Activated CD8-positive, alpha-beta T cell treated with anti-CD3 and anti-CD28 coated beads for 36 hours (primary cell): ENCODE results near the gene ATP1B2. TPM values are rescaled to one million over a fixed set of nuclear protein-coding genes. Genes with fewer than 3 reads are reported as not detected.
"Not testable (repeated sequence)": the region's sequence is repeated elsewhere in the genome, so short reads cannot be mapped to it uniquely, and the experiment has no call there.

Experiments used
- ATAC-seq: fragments of 200-7000 bp; cut with Tn5 transposase; one replicate; pipeline ENCODE4 v1.10.0; 2021; ENCODE audit warnings: mild to moderate bottlenecking, moderate library complexity
- CTCF ChIA-PET: fragments of 350-600 bp; sonication (Branson Sonifier 250); formaldehyde crosslinking; loops from one replicate; lab custom pipeline; 2021; ENCODE audit warnings: antibody characterized with exemption; lab: Charles Lee
- POLR2A ChIA-PET: fragments of 350-600 bp; sonication (Branson Sonifier 250); formaldehyde crosslinking; loops from one replicate; lab custom pipeline; 2021; ENCODE audit warnings: antibody characterized with exemption; lab: Charles Lee
- DNase-seq: peaks from one replicate; pipeline ENCODE4 v3.0.0-alpha.2; 2020
- H3K27ac Mint-ChIP-seq: one replicate; pipeline ENCODE4 v1.8.0; 2021; ENCODE audit warnings: mild to moderate bottlenecking, mixed read lengths
- H3K27me3 Mint-ChIP-seq: one replicate; pipeline ENCODE4 v1.8.0; 2021; ENCODE audit warnings: mixed read lengths
- H3K36me3 Mint-ChIP-seq: one replicate; pipeline ENCODE4 v1.8.0; 2021; ENCODE audit warnings: low read depth, mixed read lengths
- H3K4me1 Mint-ChIP-seq: one replicate; pipeline ENCODE4 v1.8.0; 2021; ENCODE audit warnings: low read depth, mixed read lengths
- H3K4me3 Mint-ChIP-seq: one replicate; pipeline ENCODE4 v1.8.0; 2021; ENCODE audit warnings: mild to moderate bottlenecking, moderate library complexity, mixed read lengths
- H3K9me3 Mint-ChIP-seq: one replicate; pipeline ENCODE4 v1.8.0; 2021; ENCODE audit warnings: mixed read lengths
- intact Hi-C: fragments of 100-400 bp; cut with micrococcal nuclease; formaldehyde crosslinking; loops from one replicate; pipeline ENCODE4 v1.10.0; 2022
- total RNA-seq, 2 experiments: library from RNA; stranded (reverse); gene quantifications; one replicate each; pipeline ENCODE4 v1.2.3, GENCODE V29; 2021
- TF ChIP-seq, protein P1 (sequence below): fragments of 200-600 bp; IDR thresholded peaks from one replicate; pipeline ENCODE4 v1.8.0; 2022; ENCODE audit warnings: antibody characterized with exemption, mild to moderate bottlenecking

ATP1B2 gene
- total RNA-seq, 2 experiments from 2014 or later, result 0.38 TPM; not detected in 1

DNA sequence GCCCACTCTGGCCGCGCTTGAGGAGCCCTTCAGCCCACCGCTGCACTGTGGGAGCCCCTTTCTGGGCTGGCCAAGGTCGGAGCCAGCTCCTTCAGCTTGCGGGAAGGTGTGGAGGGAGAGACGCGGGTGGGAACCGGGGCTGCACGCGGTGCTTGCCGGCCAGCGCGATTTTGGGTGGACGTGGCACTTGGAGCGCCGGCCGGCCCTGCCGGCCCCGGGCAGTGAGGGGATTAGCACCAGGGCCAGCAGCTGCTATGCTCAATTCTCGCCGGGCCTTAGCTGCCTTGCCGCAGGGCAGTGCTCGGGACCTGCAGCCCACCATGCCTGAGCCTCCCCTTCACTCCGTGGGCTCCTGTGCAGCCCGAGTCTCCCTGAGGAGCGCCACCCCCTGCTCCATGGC is 9.9 kb upstream of the ATP1B2 start:
- Mint-ChIP-seq H3K9me3 (no peaks in the 10 kb centered on the region), H3K27me3 (peaks cover 4% of the 10 kb centered on the region), H3K27ac (no peak overlapping the region), H3K36me3 (no peaks in the 10 kb centered on the region), H3K4me1 (peaks cover 2% of the 10 kb centered on the region), H3K4me3 (no peak overlapping the region)
- DNase-seq (no peak), ATAC-seq (no peak)
- ChIA-PET CTCF (interaction anchor here (1.0 to 3.8 kb wide), 2 partner anchors 9 to 48 kb away, joined by 3 to 16 read pairs; no protein-coding TSS in a partner anchor), POLR2A (interaction anchor here (1.3 kb wide), 1 partner anchor 47 kb away, joined by 4 read pairs; the partner anchor contains the start of genes TP53 and WRAP53)
- intact Hi-C loops, result no loop called here
- TF ChIP-seq, protein P1, sequence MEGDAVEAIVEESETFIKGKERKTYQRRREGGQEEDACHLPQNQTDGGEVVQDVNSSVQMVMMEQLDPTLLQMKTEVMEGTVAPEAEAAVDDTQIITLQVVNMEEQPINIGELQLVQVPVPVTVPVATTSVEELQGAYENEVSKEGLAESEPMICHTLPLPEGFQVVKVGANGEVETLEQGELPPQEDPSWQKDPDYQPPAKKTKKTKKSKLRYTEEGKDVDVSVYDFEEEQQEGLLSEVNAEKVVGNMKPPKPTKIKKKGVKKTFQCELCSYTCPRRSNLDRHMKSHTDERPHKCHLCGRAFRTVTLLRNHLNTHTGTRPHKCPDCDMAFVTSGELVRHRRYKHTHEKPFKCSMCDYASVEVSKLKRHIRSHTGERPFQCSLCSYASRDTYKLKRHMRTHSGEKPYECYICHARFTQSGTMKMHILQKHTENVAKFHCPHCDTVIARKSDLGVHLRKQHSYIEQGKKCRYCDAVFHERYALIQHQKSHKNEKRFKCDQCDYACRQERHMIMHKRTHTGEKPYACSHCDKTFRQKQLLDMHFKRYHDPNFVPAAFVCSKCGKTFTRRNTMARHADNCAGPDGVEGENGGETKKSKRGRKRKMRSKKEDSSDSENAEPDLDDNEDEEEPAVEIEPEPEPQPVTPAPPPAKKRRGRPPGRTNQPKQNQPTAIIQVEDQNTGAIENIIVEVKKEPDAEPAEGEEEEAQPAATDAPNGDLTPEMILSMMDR, result no peak

DNA sequence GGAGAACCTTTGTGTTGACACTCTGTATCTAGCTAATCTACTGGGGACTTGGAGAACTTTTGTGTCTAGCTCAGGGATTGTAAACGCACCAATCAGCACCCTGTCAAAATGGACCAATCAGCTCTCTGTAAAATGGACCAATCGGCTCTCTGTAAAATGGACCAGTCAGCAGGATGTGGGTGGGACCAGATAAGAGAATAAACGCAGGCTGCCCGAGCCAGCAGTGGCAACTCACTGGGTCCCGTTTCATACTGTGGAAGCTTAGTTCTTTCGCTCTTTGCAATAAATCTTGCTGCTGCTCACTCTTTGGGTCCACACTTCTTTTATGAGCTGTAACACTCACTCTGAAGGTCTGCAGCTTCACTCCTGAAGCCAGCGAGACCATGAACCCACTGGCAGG is 9.1 kb upstream of the ATP1B2 start:
- intact Hi-C loops, H3K4me1 Mint-ChIP-seq, ATAC-seq, H3K4me3 Mint-ChIP-seq, H3K27ac Mint-ChIP-seq, H3K27me3 Mint-ChIP-seq, H3K9me3 Mint-ChIP-seq, H3K36me3 Mint-ChIP-seq: not testable (repeated sequence)
- CTCF ChIA-PET, result interaction anchor here (1.0 to 3.8 kb wide), 3 partner anchors 10 to 47 kb away, joined by 3 to 16 read pairs (median 13); no protein-coding TSS in a partner anchor
- POLR2A ChIA-PET, result interaction anchor here (0.6 to 1.3 kb wide), 4 partner anchors 24 to 410 kb away, joined by 3 to 4 read pairs (median 3); partner anchors contain the start of genes TP53 and WRAP53
- DNase-seq, result peak; percentile 30

DNA sequence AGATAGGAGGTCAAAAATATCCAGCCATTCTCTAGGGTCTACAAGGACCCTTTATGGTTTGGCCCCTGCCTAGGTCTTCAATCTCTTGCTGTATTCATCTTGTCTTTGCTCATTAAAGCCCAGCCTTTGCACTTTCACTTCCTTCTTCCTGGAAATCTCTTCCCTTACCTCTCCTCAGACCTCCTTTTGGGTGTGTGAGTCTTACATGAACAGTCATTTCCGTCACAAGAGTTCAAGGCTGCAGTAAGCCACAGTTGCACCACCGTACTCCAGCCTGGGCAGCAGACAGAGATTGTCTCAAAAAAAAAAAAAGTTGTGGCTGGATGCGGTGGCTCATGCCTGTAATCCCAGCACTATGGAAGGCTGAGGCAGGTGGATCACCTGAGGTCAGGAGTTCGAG is 6.0 kb upstream of the ATP1B2 start:
- ATAC-seq, result no peak
- peaks cover 3% of the 10 kb centered on the region for H3K4me1 Mint-ChIP-seq
- DNase-seq, result no peak
- TF ChIP-seq, protein P1, result no peak
- H3K4me3 Mint-ChIP-seq, result no peak overlapping the region
- ChIA-PET CTCF (no interaction called here), POLR2A (no interaction called here)
- intact Hi-C loops, result no loop called here
- H3K27me3 Mint-ChIP-seq, result peaks cover 7% of the 10 kb centered on the region
- H3K36me3 Mint-ChIP-seq, result no peaks in the 10 kb centered on the region
- H3K9me3 Mint-ChIP-seq, result no peaks in the 10 kb centered on the region
- H3K27ac Mint-ChIP-seq, result no peak overlapping the region

DNA sequence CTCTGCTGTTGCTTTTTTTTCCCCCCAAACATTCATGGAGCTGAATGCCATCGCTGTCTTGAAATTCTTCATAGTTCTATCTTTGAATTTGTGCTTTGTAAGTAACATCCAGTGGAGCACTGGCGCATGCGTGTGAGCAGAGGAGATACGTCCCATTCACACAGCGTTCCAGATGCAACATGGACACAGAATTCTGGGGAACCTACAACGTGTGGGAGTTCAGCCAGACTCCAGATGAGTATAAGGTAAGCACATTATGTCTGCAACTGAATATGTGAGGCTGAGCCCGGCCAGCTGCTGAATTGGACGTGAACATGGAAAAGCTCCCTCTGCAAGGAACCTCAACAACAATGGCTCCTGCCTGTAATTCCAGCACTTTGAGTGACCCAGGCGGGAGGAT is 4.3 kb upstream of the ATP1B2 start:
- ChIA-PET POLR2A (interaction anchor here (1.1 to 2.6 kb wide), 2 partner anchors 11 to 40 kb away, joined by 3 to 8 read pairs; partner anchors contain the start of gene TP53), CTCF (interaction anchor here (0.5 to 1.3 kb wide), 2 partner anchors 14 to 45 kb away, joined by 3 read pairs; no protein-coding TSS in a partner anchor)
- H3K27ac Mint-ChIP-seq, result no peak overlapping the region
- H3K4me3 Mint-ChIP-seq, result no peak overlapping the region
- peaks cover 16% of the 10 kb centered on the region for H3K4me1 Mint-ChIP-seq
- no peaks in the 10 kb centered on the region for H3K9me3 Mint-ChIP-seq
- ATAC-seq (no peak), DNase-seq (no peak)
- H3K36me3 Mint-ChIP-seq, result no peaks in the 10 kb centered on the region
- TF ChIP-seq, protein P1, result no peak
- peaks cover 20% of the 10 kb centered on the region for H3K27me3 Mint-ChIP-seq
- intact Hi-C loops, result no loop called here

DNA sequence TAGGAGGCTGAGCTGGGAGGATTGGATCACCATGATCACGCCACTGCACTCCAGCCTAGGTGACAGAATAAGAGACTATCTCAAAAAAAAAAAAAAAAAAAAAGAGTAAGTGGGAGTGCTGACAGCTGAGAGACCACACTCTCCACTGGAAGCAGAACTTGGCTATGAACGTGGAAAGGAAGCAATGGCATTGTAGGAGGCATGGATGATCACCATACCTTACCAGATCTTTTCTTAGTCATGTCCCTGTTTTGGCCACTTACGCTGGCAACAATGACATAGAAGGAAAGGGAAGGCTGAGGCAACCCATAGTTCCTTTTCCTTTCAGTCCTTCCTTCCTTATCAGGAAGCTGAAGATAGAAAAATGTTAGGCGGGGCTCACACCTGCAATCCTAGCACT is 3.7 kb upstream of the ATP1B2 start:
- ATAC-seq, result no peak
- POLR2A ChIA-PET, result interaction anchor here (1.1 to 2.6 kb wide), 3 partner anchors 12 to 40 kb away, joined by 3 to 8 read pairs (median 3); partner anchors contain the start of genes SAT2 and TP53
- peaks cover 14% of the 10 kb centered on the region for H3K4me1 Mint-ChIP-seq

More for the DNA sequence above, 3.7 kb upstream of the ATP1B2 start:
- Mint-ChIP-seq H3K4me3 (no peak overlapping the region), H3K9me3 (no peaks in the 10 kb centered on the region), H3K27me3 (peaks cover 22% of the 10 kb centered on the region), H3K27ac (no peak overlapping the region), H3K36me3 (no peaks in the 10 kb centered on the region)
- CTCF ChIA-PET, result interaction anchor here (1.3 to 2.9 kb wide), 2 partner anchors 15 to 26 kb away, joined by 3 to 8 read pairs; no protein-coding TSS in a partner anchor
- no peak for DNase-seq
- TF ChIP-seq, protein P1, result no peak
- intact Hi-C loops, result no loop called here
